Astrocyte (in vitro differentiated cells and primary cell): Measurements from ENCODE around the gene TNPO3. TPM values are rescaled to one million over a fixed set of nuclear protein-coding genes. Genes with fewer than 3 reads are reported as not detected.

Source experiments
- DNase-seq: peaks from one replicate; pipeline ENCODE4 v3.0.0-alpha.2; 2010; ENCODE audit warnings: low read depth
- FAIRE-seq: peaks from 2 replicates; lab custom pipeline; 2011; peaks lifted over from hg19 to GRCh38; lab: Jason Lieb, UNC
- H2AFZ ChIP-seq: 2 replicates; pipeline ENCODE4 v1.6.0; 2012; ENCODE audit warnings: low read depth, low read length, inconsistent platforms
- H3K27ac ChIP-seq: 2 replicates; pipeline ENCODE4 v1.5.1; 2011; ENCODE audit warnings: low read depth, low read length, inconsistent platforms
- H3K27me3 ChIP-seq: 2 replicates; pipeline ENCODE4 v1.6.0; 2011; ENCODE audit warnings: low read length, inconsistent platforms; ENCODE audit not compliant: insufficient read depth
- H3K36me3 ChIP-seq: 2 replicates; pipeline ENCODE4 v1.5.1; 2011; ENCODE audit warnings: low read length, inconsistent platforms; ENCODE audit not compliant: insufficient read depth
- H3K4me1 ChIP-seq: 2 replicates; pipeline ENCODE4 v1.5.1; 2011; ENCODE audit warnings: low read length, inconsistent platforms; ENCODE audit not compliant: insufficient read depth
- H3K4me2 ChIP-seq: 2 replicates; pipeline ENCODE4 v1.6.0; 2012; ENCODE audit warnings: low read length, inconsistent platforms
- H3K4me3 ChIP-seq: 2 replicates; pipeline ENCODE4 v1.5.1; 2011; ENCODE audit warnings: low read depth, mild to moderate bottlenecking, low read length, inconsistent platforms; ENCODE audit not compliant: insufficient read depth
- H3K79me2 ChIP-seq: 2 replicates; pipeline ENCODE4 v1.6.0; 2012; ENCODE audit warnings: mild to moderate bottlenecking, low read length, inconsistent platforms; ENCODE audit not compliant: insufficient read depth
- H3K9ac ChIP-seq: 2 replicates; pipeline ENCODE4 v1.6.0; 2012; ENCODE audit warnings: mild to moderate bottlenecking, low read length, inconsistent platforms
- H3K9me3 ChIP-seq: 2 replicates; pipeline ENCODE4 v1.5.1; 2012; ENCODE audit warnings: low read depth, mild to moderate bottlenecking, low read length, inconsistent platforms; ENCODE audit not compliant: insufficient read depth
- H4K20me1 ChIP-seq: 2 replicates; pipeline ENCODE4 v1.6.0; 2012; ENCODE audit warnings: low read length, inconsistent platforms; ENCODE audit not compliant: insufficient read depth
- H3K27ac Mint-ChIP-seq: one replicate; pipeline ENCODE4 v1.8.0; 2021; ENCODE audit warnings: mild to moderate bottlenecking, mixed read lengths; ENCODE audit not compliant: unreplicated experiment
- H3K27me3 Mint-ChIP-seq: one replicate; pipeline ENCODE4 v1.8.0; 2021; ENCODE audit warnings: low read depth, mixed read lengths; ENCODE audit not compliant: unreplicated experiment
- H3K36me3 Mint-ChIP-seq: one replicate; pipeline ENCODE4 v1.8.0; 2021; ENCODE audit warnings: low read depth, mixed read lengths; ENCODE audit not compliant: unreplicated experiment
- H3K4me1 Mint-ChIP-seq: one replicate; pipeline ENCODE4 v1.8.0; 2021; ENCODE audit warnings: low read depth, mixed read lengths; ENCODE audit not compliant: unreplicated experiment
- H3K4me3 Mint-ChIP-seq: one replicate; pipeline ENCODE4 v1.8.0; 2021; ENCODE audit warnings: mild to moderate bottlenecking, moderate library complexity, mixed read lengths; ENCODE audit not compliant: unreplicated experiment
- H3K9me3 Mint-ChIP-seq: one replicate; pipeline ENCODE4 v1.8.0; 2021; ENCODE audit warnings: mild to moderate bottlenecking, mixed read lengths; ENCODE audit not compliant: unreplicated experiment
- CTCF ChIP-seq: IDR thresholded peaks from 2 replicates; pipeline ENCODE4 v1.5.1; 2011; ENCODE audit warnings: low read depth, mild to moderate bottlenecking, inconsistent platforms, low read length, moderate library complexity; ENCODE audit not compliant: insufficient read depth
- EZH2 ChIP-seq: IDR thresholded peaks from 2 replicates; pipeline ENCODE4 v1.6.1; 2012; ENCODE audit warnings: mild to moderate bottlenecking, low read length, inconsistent platforms; ENCODE audit not compliant: insufficient read depth
- total RNA-seq: library from RNA; stranded (reverse); gene quantifications from 2 replicates; pipeline ENCODE4 v1.2.1, GENCODE V29; 2021

The TNPO3 gene
- total RNA-seq, 1 donor from 2014 or later, result 49.2 TPM

DNA sequence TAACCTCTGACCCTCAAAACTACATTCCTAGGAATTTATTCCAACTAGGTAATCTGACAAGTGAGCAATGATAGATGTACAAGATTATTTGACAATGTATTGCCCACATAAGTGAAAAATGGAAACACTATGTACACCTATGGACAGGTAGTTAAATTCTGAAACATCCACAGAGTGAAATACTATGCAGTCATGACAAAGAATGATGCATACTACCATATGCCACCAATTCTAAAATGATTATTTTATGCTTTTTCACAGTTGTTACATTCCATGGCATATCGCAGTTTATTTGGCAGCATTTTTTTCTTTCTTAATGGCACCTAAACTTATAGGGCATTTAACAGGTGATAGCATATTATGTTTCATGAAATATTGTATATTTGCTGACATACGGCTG lies 20.1 kb upstream of the TNPO3 start:
- no peak overlapping the region for H3K4me3 Mint-ChIP-seq
- FAIRE-seq (no peak), DNase-seq (no peak)
- Histone ChIP-seq H3K27me3 (no peaks in the 10 kb centered on the region), H3K4me3 (no peak overlapping the region), H3K79me2 (no peaks in the 10 kb centered on the region), H3K4me2 (no peak overlapping the region), H3K9me3 (no peaks in the 10 kb centered on the region), H3K9ac (no peak overlapping the region), H3K27ac (no peak overlapping the region), H3K4me1 (no peaks in the 10 kb centered on the region), H2AFZ (no peak overlapping the region), H3K36me3 (no peaks in the 10 kb centered on the region), H4K20me1 (no peaks in the 10 kb centered on the region)
- H3K27ac Mint-ChIP-seq, result no peak overlapping the region
- H3K36me3 Mint-ChIP-seq, result no peaks in the 10 kb centered on the region
- no peak for TF ChIP-seq EZH2
- H3K4me1 Mint-ChIP-seq, result no peaks in the 10 kb centered on the region
- no peaks in the 10 kb centered on the region for H3K9me3 Mint-ChIP-seq
- H3K27me3 Mint-ChIP-seq, result peaks cover 11% of the 10 kb centered on the region

DNA sequence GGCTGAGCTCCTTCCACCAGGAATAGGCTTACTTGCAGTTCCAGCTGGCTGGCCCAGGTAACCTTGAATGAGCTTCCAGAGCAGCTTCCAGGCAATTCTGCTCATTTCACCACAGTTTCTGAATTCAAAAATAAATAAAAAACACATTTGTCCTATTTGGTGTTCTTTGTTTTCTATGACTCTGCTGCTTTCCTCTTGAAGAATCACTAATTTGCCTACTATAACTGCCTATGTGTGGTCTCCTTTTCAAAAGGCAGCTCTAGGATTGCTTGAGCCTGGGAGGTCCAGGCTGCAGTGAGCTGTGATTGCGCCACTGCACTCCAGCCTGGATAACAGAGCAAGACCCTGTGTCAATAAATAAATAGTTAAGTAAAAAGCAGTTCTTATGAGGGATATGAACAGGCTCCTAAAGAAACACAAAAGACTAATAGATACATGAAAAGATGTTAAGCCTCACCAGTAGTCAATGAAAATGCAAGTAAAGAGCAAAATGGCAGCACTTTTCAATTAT lies 19.5 kb upstream of the TNPO3 start:
- TF ChIP-seq EZH2 (no peak), CTCF (no peak)
- no peaks in the 10 kb centered on the region for H3K79me2 ChIP-seq
- no peaks in the 10 kb centered on the region for H3K4me1 Mint-ChIP-seq

GRCh38 chr7:129073738-129074137 lies 18.8 kb upstream of the TNPO3 start:
- Histone ChIP-seq H3K4me2 (no peak overlapping the region), H3K79me2 (no peaks in the 10 kb centered on the region), H3K27me3 (peaks cover 4% of the 10 kb centered on the region), H2AFZ (no peak overlapping the region), H3K4me1 (no peaks in the 10 kb centered on the region), H3K9me3 (no peaks in the 10 kb centered on the region), H4K20me1 (no peaks in the 10 kb centered on the region), H3K27ac (no peak overlapping the region), H3K9ac (no peak overlapping the region), H3K4me3 (no peak overlapping the region), H3K36me3 (no peaks in the 10 kb centered on the region)
- Mint-ChIP-seq H3K4me1 (no peaks in the 10 kb centered on the region), H3K36me3 (no peaks in the 10 kb centered on the region), H3K27ac (no peak overlapping the region), H3K9me3 (no peaks in the 10 kb centered on the region), H3K4me3 (no peak overlapping the region), H3K27me3 (peaks cover 16% of the 10 kb centered on the region)
- DNase-seq (no peak), FAIRE-seq (no peak)
- TF ChIP-seq CTCF (no peak), EZH2 (no peak)

More for the DNA sequence above, 19.5 kb upstream of the TNPO3 start:
- Mint-ChIP-seq H3K27ac (no peak overlapping the region), H3K27me3 (peaks cover 14% of the 10 kb centered on the region), H3K9me3 (no peaks in the 10 kb centered on the region), H3K36me3 (no peaks in the 10 kb centered on the region), H3K4me3 (no peak overlapping the region)
- H3K27ac ChIP-seq, result no peak overlapping the region
- H3K4me2 ChIP-seq, result no peak overlapping the region
- no peak overlapping the region for H2AFZ ChIP-seq
- H4K20me1 ChIP-seq, result no peaks in the 10 kb centered on the region
- FAIRE-seq (no peak), DNase-seq (no peak)
- no peak overlapping the region for H3K4me3 ChIP-seq
- H3K27me3 ChIP-seq, result peaks cover 3% of the 10 kb centered on the region
- H3K9me3 ChIP-seq, result no peaks in the 10 kb centered on the region
- H3K36me3 ChIP-seq, result no peaks in the 10 kb centered on the region
- no peaks in the 10 kb centered on the region for H3K4me1 ChIP-seq
- H3K9ac ChIP-seq, result no peak overlapping the region
